Spleen (tissue), 7 donors: Measurements from ENCODE around the gene FRG2.
"Not testable (repeated sequence)": the region's sequence is repeated elsewhere in the genome, so short reads cannot be mapped to it uniquely, and the experiment has no call there.

ENCODE experiments used
- POLR2A ChIP-seq, 3 donors: fragments of 450-650 bp; IDR thresholded peaks; one replicate each; pipeline ENCODE4 v1.5.1; 2017; ENCODE audit warnings: antibody characterized with exemption in 3 of 3, mild to moderate bottlenecking in 1 of 3
- POLR2AphosphoS5 ChIP-seq, 3 donors: sonication (generic); formaldehyde crosslinking; IDR thresholded peaks; one replicate each; pipeline ENCODE4 v1.5.1; 2017; ENCODE audit warnings: antibody characterized with exemption in 3 of 3
- TF ChIP-seq, protein P1 (sequence below), 11 experiments: fragments of 200-600 bp in 7 of 11; fragments of 450-650 bp in 4 of 11; sonication (generic) in 4 of 11; IDR thresholded peaks in 8 of 11; conservative IDR thresholded peaks in 3 of 11; 1 replicate in 7 of 11; 2 replicates in 4 of 11; pipeline versions ENCODE4 v1.4.0 to v1.8.0; 2016 to 2021; ENCODE audit warnings: antibody characterized with exemption in 11 of 11, inconsistent platforms in 4 of 11, mild to moderate bottlenecking in 1 of 11
- donor health status: DM: no; HTN: no; CAD: no; lungs with moderate emphysema.
- donor health status: DM: no; HTN: no; CAD: no.
- donor health status: DM: no; HTN: no; CAD: no.

- TF ChIP-seq, protein P1, sequence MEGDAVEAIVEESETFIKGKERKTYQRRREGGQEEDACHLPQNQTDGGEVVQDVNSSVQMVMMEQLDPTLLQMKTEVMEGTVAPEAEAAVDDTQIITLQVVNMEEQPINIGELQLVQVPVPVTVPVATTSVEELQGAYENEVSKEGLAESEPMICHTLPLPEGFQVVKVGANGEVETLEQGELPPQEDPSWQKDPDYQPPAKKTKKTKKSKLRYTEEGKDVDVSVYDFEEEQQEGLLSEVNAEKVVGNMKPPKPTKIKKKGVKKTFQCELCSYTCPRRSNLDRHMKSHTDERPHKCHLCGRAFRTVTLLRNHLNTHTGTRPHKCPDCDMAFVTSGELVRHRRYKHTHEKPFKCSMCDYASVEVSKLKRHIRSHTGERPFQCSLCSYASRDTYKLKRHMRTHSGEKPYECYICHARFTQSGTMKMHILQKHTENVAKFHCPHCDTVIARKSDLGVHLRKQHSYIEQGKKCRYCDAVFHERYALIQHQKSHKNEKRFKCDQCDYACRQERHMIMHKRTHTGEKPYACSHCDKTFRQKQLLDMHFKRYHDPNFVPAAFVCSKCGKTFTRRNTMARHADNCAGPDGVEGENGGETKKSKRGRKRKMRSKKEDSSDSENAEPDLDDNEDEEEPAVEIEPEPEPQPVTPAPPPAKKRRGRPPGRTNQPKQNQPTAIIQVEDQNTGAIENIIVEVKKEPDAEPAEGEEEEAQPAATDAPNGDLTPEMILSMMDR (IDR thresholded peaks at IDR 0.05 in 8 of 11, conservative IDR thresholded peaks at IDR 0.05 in 3 of 11): not testable (repeated sequence)
- not testable (repeated sequence) for TF ChIP-seq POLR2A, POLR2AphosphoS5 (IDR thresholded peaks at IDR 0.05)
Measured at GRCh38 chr4:190064805-190065204, 37.7 kb upstream of the FRG2 start.
